ENCODE results near the gene PLA2G2C. TPM values are rescaled to one million over a fixed set of nuclear protein-coding genes. Genes with fewer than 3 reads are reported as not detected.

The PLA2G2C gene
- total and polyA plus RNA-seq, 2 donors (not counting 1 experiment from before 2014, with no cell fraction given), result 0.03 TPM; not detected in 1

DNA sequence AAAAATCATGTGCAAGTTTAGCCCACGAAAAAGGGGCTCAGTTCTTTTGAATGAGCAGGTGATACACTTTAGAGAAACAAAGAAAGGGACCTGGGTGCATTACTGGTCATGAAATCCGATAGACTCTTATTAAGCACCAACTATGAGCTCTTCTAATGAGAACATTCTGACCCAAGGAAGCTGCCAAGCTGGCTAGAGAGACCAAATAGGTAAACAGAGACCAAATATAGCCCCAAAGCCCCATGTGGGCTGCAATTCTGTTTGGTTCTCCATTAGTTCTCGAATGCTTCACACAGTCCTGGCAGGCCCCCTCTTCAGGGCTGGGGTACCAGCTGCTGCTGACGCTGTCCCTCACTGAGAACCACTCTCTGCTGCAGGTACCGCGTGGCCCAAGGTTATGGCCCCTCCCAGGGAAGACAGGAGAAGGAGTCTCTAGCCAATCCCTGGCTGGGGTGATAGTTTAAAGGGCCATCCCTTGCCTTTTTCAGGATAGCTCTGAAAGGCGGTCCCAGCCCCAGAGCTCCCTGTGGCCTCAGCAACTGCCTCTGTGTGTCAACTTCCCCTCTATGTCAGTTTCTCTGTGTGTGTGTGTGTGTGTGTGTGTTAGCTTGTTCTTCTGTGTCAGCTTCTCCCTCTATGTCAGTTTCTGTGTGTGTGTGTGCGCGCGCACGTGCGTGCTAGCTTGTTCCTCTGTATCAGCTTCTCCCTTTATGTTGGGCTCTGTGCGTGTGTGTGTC, 7.5 kb downstream of the PLA2G2C start:
- ATAC-seq (ENCODE audit: low read depth), result no peak
- TF ChIP-seq, protein P1, sequence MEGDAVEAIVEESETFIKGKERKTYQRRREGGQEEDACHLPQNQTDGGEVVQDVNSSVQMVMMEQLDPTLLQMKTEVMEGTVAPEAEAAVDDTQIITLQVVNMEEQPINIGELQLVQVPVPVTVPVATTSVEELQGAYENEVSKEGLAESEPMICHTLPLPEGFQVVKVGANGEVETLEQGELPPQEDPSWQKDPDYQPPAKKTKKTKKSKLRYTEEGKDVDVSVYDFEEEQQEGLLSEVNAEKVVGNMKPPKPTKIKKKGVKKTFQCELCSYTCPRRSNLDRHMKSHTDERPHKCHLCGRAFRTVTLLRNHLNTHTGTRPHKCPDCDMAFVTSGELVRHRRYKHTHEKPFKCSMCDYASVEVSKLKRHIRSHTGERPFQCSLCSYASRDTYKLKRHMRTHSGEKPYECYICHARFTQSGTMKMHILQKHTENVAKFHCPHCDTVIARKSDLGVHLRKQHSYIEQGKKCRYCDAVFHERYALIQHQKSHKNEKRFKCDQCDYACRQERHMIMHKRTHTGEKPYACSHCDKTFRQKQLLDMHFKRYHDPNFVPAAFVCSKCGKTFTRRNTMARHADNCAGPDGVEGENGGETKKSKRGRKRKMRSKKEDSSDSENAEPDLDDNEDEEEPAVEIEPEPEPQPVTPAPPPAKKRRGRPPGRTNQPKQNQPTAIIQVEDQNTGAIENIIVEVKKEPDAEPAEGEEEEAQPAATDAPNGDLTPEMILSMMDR (IDR thresholded peaks at IDR 0.05), result no peak

DNA sequence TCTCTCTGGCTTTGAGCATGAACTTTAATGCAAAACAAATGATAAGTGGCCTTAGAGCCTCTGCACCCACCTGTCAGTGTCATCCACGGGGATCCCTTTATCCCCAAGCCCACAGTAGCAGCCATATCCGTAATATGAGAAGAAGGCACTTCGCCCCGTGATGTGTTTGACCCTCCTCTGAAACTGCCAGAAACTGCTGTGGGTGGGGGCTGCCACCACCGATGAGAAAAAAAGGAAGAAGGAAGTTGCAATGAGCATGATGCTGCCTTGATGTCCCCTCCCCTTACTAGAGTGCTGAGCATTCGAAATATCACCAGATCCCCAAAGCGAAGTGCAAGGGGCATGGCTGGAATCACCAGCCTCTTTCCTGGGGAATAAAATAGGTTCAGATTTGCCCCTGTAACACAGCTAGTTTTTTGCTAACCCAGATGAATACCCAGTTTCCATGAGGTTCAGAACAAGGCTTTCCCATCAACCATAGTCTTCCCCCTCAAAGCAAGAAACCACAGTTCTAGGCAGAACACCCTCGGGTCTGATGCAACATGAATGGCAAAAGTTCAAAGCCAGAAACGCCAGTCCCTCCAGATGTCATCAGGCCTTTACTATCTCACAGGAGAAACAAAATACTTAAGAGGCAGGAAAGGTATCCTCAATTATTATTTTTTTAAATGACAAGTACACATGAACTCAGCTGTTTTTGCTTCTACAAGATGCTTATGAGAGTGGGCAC, 11.2 kb downstream of the PLA2G2C start:
- Histone ChIP-seq H3K36me3 (replicated peaks in 1 of 2; ENCODE audit: control extremely low read depth in 1 of 2, control insufficient read depth in 1 of 2, extremely low read depth in 1 of 2, insufficient read depth in 2 of 2, low read length in 1 of 2) (no peaks in the 10 kb centered on the region), H3K4me3 (ENCODE audit: control extremely low read depth in 1 of 5, extremely low read depth in 1 of 5, insufficient read depth in 1 of 5, low read depth in 2 of 5, low read length in 4 of 5) (no peak overlapping the region), H3K27ac (ENCODE audit: low read length in 2 of 2) (no peak overlapping the region), H3K9me3 (ENCODE audit: control extremely low read depth in 1 of 3, control insufficient read depth in 2 of 3, insufficient read depth in 1 of 3, low read length in 2 of 3) (peaks cover 1 to 35% (median 7%) of the 10 kb centered on the region in 3 donors), H3K9ac (ENCODE audit: low read length) (no peak overlapping the region), H4K20me1 (ENCODE audit: control insufficient read depth, insufficient read depth, low read length, poor library complexity, severe bottlenecking) (no peaks in the 10 kb centered on the region), H3K4me1 (ENCODE audit: control insufficient read depth in 2 of 2, insufficient read depth in 2 of 2, low read length in 2 of 2) (peaks cover 14 to 23% of the 10 kb centered on the region in 2 donors), H3K79me2 (ENCODE audit: control insufficient read depth, insufficient read depth, low read length) (no peaks in the 10 kb centered on the region), H2AFZ (ENCODE audit: insufficient read depth, low read depth, low read length, poor library complexity, severe bottlenecking) (no peak overlapping the region), H3K4me2 (replicated peaks; ENCODE audit: low read depth, low read length, poor library complexity, severe bottlenecking) (no peak overlapping the region), H3K27me3 (replicated peaks in 1 of 4; ENCODE audit: control extremely low read depth in 1 of 4, control insufficient read depth in 3 of 4, insufficient read depth in 4 of 4, low read length in 3 of 4) (peaks cover 0 to 7% (median 0%) of the 10 kb centered on the region in 4 experiments)
- Mint-ChIP-seq H3K27ac (no peak overlapping the region), H3K9me3 (ENCODE audit: insufficient read depth) (peaks cover 2% of the 10 kb centered on the region), H3K27me3 (peaks cover under 1% of the 10 kb centered on the region), H3K4me1 (peaks cover 22% of the 10 kb centered on the region), H3K4me3 (no peak overlapping the region)
- ChIA-PET CTCF (interaction anchor here (0.5 to 5.0 kb wide), 2 partner anchors 22 to 96 kb away, joined by 5 to 29 read pairs; no protein-coding TSS in a partner anchor), POLR2A (no interaction called here)
- intact Hi-C loops (cut with micrococcal nuclease), result no loop called here
- TF ChIP-seq EZH2 (IDR thresholded peaks at IDR 0.05; ENCODE audit: borderline replicate concordance, insufficient read depth, low read depth, low read length, poor library complexity, severe bottlenecking), result no peak
- TF ChIP-seq, protein P1 (IDR thresholded peaks at IDR 0.05), result no peak
- DNase-seq, result no peak
- WGBS (ENCODE audit: insufficient coverage), result no CpG with 5 or more reads among the region's 9 CpGs
- ATAC-seq (ENCODE audit: low read depth), result no peak

More for the DNA sequence above, 7.5 kb downstream of the PLA2G2C start:
- Mint-ChIP-seq H3K9me3 (ENCODE audit: insufficient read depth) (peaks cover 2% of the 10 kb centered on the region), H3K27ac (peak overlapping the region; percentile 2), H3K4me3 (no peak overlapping the region), H3K4me1 (peaks cover 12% of the 10 kb centered on the region), H3K27me3 (peaks cover 20% of the 10 kb centered on the region)
- intact Hi-C loops (cut with micrococcal nuclease), result no loop called here
- peaks cover 0 to 12% (median 0%) of the 10 kb centered on the region in 4 experiments for H3K27me3 ChIP-seq (replicated peaks in 1 of 4; ENCODE audit: control extremely low read depth in 1 of 4, control insufficient read depth in 3 of 4, insufficient read depth in 4 of 4, low read length in 3 of 4)
- no peak overlapping the region for H3K9ac ChIP-seq (ENCODE audit: low read length)
- H3K9me3 ChIP-seq (ENCODE audit: control extremely low read depth in 1 of 3, control insufficient read depth in 2 of 3, insufficient read depth in 1 of 3, low read length in 2 of 3), result peaks cover 1 to 14% (median 7%) of the 10 kb centered on the region in 3 donors
- 71% methylated on average over 7 of the region's 13 CpGs for WGBS (ENCODE audit: insufficient coverage)
- H3K27ac ChIP-seq (ENCODE audit: low read length in 2 of 2), result no peak overlapping the region
- H2AFZ ChIP-seq (ENCODE audit: insufficient read depth, low read depth, low read length, poor library complexity, severe bottlenecking), result no peak overlapping the region
- H3K79me2 ChIP-seq (ENCODE audit: control insufficient read depth, insufficient read depth, low read length), result no peaks in the 10 kb centered on the region
- ChIA-PET CTCF (interaction anchor here (0.7 to 5.4 kb wide), 7 partner anchors 9 to 261 kb away, joined by 3 to 32 read pairs (median 3); no protein-coding TSS in a partner anchor), POLR2A (interaction anchor here (0.5 kb wide), 1 partner anchor 280 kb away, joined by 3 read pairs; no protein-coding TSS in a partner anchor)
- no peaks in the 10 kb centered on the region for H3K36me3 ChIP-seq (replicated peaks in 1 of 2; ENCODE audit: control extremely low read depth in 1 of 2, control insufficient read depth in 1 of 2, extremely low read depth in 1 of 2, insufficient read depth in 2 of 2, low read length in 1 of 2)
- no peak for DNase-seq
- no peak overlapping the region for H3K4me2 ChIP-seq (replicated peaks; ENCODE audit: low read depth, low read length, poor library complexity, severe bottlenecking)
- no peaks in the 10 kb centered on the region for H4K20me1 ChIP-seq (ENCODE audit: control insufficient read depth, insufficient read depth, low read length, poor library complexity, severe bottlenecking)
- no peak overlapping the region for H3K4me3 ChIP-seq (ENCODE audit: control extremely low read depth in 1 of 5, extremely low read depth in 1 of 5, insufficient read depth in 1 of 5, low read depth in 2 of 5, low read length in 4 of 5)
- H3K4me1 ChIP-seq (ENCODE audit: control insufficient read depth in 2 of 2, insufficient read depth in 2 of 2, low read length in 2 of 2), result peaks cover 0 to 5% of the 10 kb centered on the region in 2 donors

Measured in B cell (primary cell).